ENCODE measurements around the gene EFCAB6. TPM values are rescaled to one million over a fixed set of nuclear protein-coding genes. Genes with fewer than 3 reads are reported as not detected.

Gene EFCAB6
- total and polyA plus RNA-seq, 9 of the 15 experiments (the other 6 are each of a cell fraction or from before 2014, with no cell fraction given) = 0.06 TPM; not detected in 8

DNA sequence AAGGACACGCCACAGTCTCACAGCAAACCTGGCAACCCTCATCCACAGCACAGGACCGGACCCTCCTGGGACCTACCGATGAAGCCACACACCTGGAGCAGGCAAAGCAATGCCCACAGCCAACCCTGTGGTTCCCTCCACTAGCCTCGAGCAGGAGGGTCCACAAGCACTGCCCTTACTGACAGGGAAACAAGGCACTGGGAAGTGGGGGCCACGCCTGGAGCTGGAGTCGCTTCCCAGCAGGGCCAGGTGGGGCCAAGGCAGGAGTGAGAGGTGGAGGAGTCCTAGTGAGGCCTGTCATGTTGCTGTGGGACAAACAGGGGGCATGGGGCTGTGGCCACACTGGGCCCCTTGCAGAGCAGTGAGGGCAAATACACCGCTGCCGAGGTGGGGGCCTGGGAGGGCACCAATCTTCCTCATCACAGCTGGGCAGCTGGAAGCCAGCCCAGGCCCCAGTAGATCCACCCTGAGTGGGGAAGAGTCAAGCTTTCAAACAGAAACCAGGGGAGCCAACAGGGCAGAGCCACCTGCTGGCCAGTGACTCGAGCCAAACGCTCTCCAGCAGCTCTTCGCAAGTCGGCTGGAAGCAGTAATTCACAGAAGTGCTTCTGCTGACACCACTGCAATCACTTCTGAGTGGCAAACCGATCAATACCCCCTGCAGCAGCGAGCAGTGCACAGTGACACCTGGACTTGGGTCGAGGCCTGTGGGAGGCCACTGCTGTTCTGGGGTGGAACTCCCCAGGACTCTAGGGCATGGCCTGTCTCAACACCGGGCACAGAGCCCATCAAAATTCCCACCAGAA, 36.5 kb upstream of the EFCAB6 start:
- intact Hi-C loops (cut with micrococcal nuclease) = no loop called here
- Histone ChIP-seq H3K4me1 (replicated peaks in 1 of 2; ENCODE audit: control insufficient read depth in 2 of 2, insufficient read depth in 2 of 2, low read length in 2 of 2) (no peaks in the 10 kb centered on the region; a peak in 1 of 5 replicates), H3K27ac (ENCODE audit: extremely low read depth, low read depth, low read length) (no peak overlapping the region), H3K9me3 (replicated peaks; ENCODE audit: control insufficient read depth, insufficient read depth, low read depth, low read length) (no peaks in the 10 kb centered on the region), H4K20me1 (replicated peaks; ENCODE audit: control insufficient read depth, insufficient read depth, low read length) (no peaks in the 10 kb centered on the region), H3K9ac (ENCODE audit: insufficient read depth in 1 of 2, low read depth in 2 of 2, low read length in 2 of 2) (no peak overlapping the region), H3K79me2 (ENCODE audit: control insufficient read depth, insufficient read depth, low read length) (no peaks in the 10 kb centered on the region), H3K27me3 (ENCODE audit: control insufficient read depth in 2 of 2, insufficient read depth in 2 of 2, low read length in 2 of 2) (peaks cover 8 to 41% of the 10 kb centered on the region in 2 experiments; a peak in 4 of 5 replicates), H3K4me3 (no peak overlapping the region), H3K4me2 (ENCODE audit: insufficient read depth, low read length) (no peak overlapping the region), H3K36me3 (ENCODE audit: control insufficient read depth, insufficient read depth, low read length) (no peaks in the 10 kb centered on the region), H2AFZ (ENCODE audit: low read depth, low read length) (no peak overlapping the region), H3K9me1 (ENCODE audit: control insufficient read depth, insufficient read depth, low read length) (no peaks in the 10 kb centered on the region)
- POLR2A ChIA-PET = interaction anchor here (0.6 kb wide), 1 partner anchor 409 kb away, joined by 3 read pairs; no protein-coding TSS in a partner anchor
- no peak for DNase-seq (ENCODE audit: extremely low read depth in 1 of 4, low spot score in 3 of 4)
- in situ Hi-C loops (cut with MboI) = no loop called here
- peak; percentile 44; the same call in 2 of the 3 replicates for ATAC-seq
- CTCF ChIA-PET (ENCODE audit: low intra/inter-chr PET ratio) = no interaction called here
- no peak for FAIRE-seq
- WGBS (ENCODE audit: insufficient coverage, low coverage, missing lambda C conversion rate) = 0% methylated on average over 11 of the region's 16 CpGs
- no TSS peak for BruUV-seq (replicated peaks)
- no peak for TF ChIP-seq PCBP2 (IDR thresholded peaks at IDR 0.05; ENCODE audit: low read depth, low read length, poor library complexity, severe bottlenecking)
- TF ChIP-seq STAT5B (CRISPR knock-in tag; IDR thresholded peaks at IDR 0.05) = no peak
- TF ChIP-seq, protein P1, sequence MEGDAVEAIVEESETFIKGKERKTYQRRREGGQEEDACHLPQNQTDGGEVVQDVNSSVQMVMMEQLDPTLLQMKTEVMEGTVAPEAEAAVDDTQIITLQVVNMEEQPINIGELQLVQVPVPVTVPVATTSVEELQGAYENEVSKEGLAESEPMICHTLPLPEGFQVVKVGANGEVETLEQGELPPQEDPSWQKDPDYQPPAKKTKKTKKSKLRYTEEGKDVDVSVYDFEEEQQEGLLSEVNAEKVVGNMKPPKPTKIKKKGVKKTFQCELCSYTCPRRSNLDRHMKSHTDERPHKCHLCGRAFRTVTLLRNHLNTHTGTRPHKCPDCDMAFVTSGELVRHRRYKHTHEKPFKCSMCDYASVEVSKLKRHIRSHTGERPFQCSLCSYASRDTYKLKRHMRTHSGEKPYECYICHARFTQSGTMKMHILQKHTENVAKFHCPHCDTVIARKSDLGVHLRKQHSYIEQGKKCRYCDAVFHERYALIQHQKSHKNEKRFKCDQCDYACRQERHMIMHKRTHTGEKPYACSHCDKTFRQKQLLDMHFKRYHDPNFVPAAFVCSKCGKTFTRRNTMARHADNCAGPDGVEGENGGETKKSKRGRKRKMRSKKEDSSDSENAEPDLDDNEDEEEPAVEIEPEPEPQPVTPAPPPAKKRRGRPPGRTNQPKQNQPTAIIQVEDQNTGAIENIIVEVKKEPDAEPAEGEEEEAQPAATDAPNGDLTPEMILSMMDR (IDR thresholded peaks at IDR 0.05 in 2 of 3, conservative IDR thresholded peaks at IDR 0.05 in 1 of 3; ENCODE audit: insufficient read depth in 2 of 3, low read depth in 1 of 3, low read length in 3 of 3) = peak in 1 of 3 experiments; percentile 4; a peak in 1 of 6 replicates

All from K562 (cell line).